MM.1S (cell line): ENCODE data around the gene SPEG.

ENCODE experiments used
- DNase-seq: peaks from one replicate; pipeline ENCODE4 v3.0.0-alpha.2; 2015
- H2AFZ ChIP-seq: fragments of 300-600 bp; sonication (generic); 2 replicates; pipeline ENCODE4 v1.6.0; 2016; ENCODE audit warnings: antibody characterized with exemption, low read length
- H3F3A ChIP-seq: fragments of 300-600 bp; sonication (generic); 2 replicates; pipeline ENCODE4 v1.6.1; 2016; ENCODE audit warnings: mild to moderate bottlenecking, antibody characterized with exemption, low read length, moderate library complexity, mixed read lengths; ENCODE audit not compliant: insufficient read depth
- H3K27ac ChIP-seq: fragments of 300-600 bp; sonication (generic); 2 replicates; pipeline ENCODE4 v1.5.1; 2016; ENCODE audit warnings: mild to moderate bottlenecking, low read length
- H3K27me3 ChIP-seq: fragments of 300-600 bp; sonication (generic); replicated peaks from 2 replicates; pipeline ENCODE4 v1.6.0; 2016; ENCODE audit warnings: low read length; ENCODE audit not compliant: insufficient read depth
- H3K36me3 ChIP-seq: fragments of 300-600 bp; sonication (generic); replicated peaks from 2 replicates; pipeline ENCODE4 v1.6.1; 2016; ENCODE audit warnings: mild to moderate bottlenecking, low read length, mixed read lengths; ENCODE audit not compliant: insufficient read depth
- H3K4me1 ChIP-seq: fragments of 300-600 bp; sonication (generic); 2 replicates; pipeline ENCODE4 v1.6.1; 2016; ENCODE audit warnings: low read length, mixed read lengths
- H3K4me2 ChIP-seq: fragments of 300-600 bp; sonication (generic); 2 replicates; pipeline ENCODE4 v1.6.0; 2016; ENCODE audit warnings: low read depth, low read length
- H3K4me3 ChIP-seq: fragments of 300-600 bp; sonication (generic); 2 replicates; pipeline ENCODE4 v1.5.1; 2016; ENCODE audit warnings: low read length, mixed read lengths
- H3K79me2 ChIP-seq: fragments of 300-600 bp; sonication (generic); 2 replicates; pipeline ENCODE4 v1.6.1; 2016; ENCODE audit warnings: mixed run types, low read length, mixed read lengths
- H3K9ac ChIP-seq: fragments of 300-600 bp; sonication (generic); 2 replicates; pipeline ENCODE4 v1.6.1; 2016; ENCODE audit warnings: low read length, mixed read lengths
- H3K9me2 ChIP-seq: fragments of 300-600 bp; sonication (generic); replicated peaks from 2 replicates; pipeline ENCODE4 v1.6.1; 2016; ENCODE audit warnings: mild to moderate bottlenecking, low read length, mixed read lengths; ENCODE audit not compliant: insufficient read depth
- H3K9me3 ChIP-seq: fragments of 300-600 bp; sonication (generic); replicated peaks from 2 replicates; pipeline ENCODE4 v1.6.1; 2016; ENCODE audit warnings: mild to moderate bottlenecking, low read length, mixed read lengths; ENCODE audit not compliant: insufficient read depth
- H4K20me1 ChIP-seq: fragments of 300-600 bp; sonication (generic); 2 replicates; pipeline ENCODE4 v1.6.1; 2016; ENCODE audit warnings: mild to moderate bottlenecking, low read length, moderate library complexity, mixed read lengths; ENCODE audit not compliant: insufficient read depth
- CTCF ChIP-seq: fragments of 300-600 bp; sonication (generic); IDR thresholded peaks from 2 replicates; pipeline ENCODE4 v1.5.1; 2016; ENCODE audit warnings: antibody characterized with exemption, low read length, mixed read lengths
- EZH2 ChIP-seq: fragments of 300-600 bp; sonication (generic); optimal IDR thresholded peaks from 2 replicates; pipeline ENCODE3; 2017; ENCODE audit warnings: low read depth, mild to moderate bottlenecking, antibody characterized with exemption, low read length, mixed read lengths
- EZH2phosphoT487 ChIP-seq: fragments of 300-600 bp; sonication (generic); IDR thresholded peaks from 2 replicates; pipeline ENCODE4 v1.6.1; 2018; ENCODE audit warnings: antibody characterized with exemption, low read length

Gene SPEG

GRCh38 chr2:219437141-219437540, 2.5 kb downstream of the SPEG start:
- Histone ChIP-seq H3K4me1 (no peaks in the 10 kb centered on the region), H3K4me2 (no peak overlapping the region), H2AFZ (no peak overlapping the region), H3K4me3 (no peak overlapping the region), H3F3A (no peaks in the 10 kb centered on the region), H3K27ac (no peak overlapping the region), H3K9me3 (no peaks in the 10 kb centered on the region), H4K20me1 (no peaks in the 10 kb centered on the region), H3K27me3 (peaks cover 69% of the 10 kb centered on the region), H3K9me2 (no peaks in the 10 kb centered on the region), H3K36me3 (no peaks in the 10 kb centered on the region), H3K79me2 (no peaks in the 10 kb centered on the region), H3K9ac (no peak overlapping the region)
- TF ChIP-seq EZH2 = no peak
- DNase-seq = no peak

GRCh38 chr2:219437690-219438206, 3.1 kb downstream of the SPEG start:
- Histone ChIP-seq H2AFZ (no peak overlapping the region), H3K9me2 (no peaks in the 10 kb centered on the region), H3F3A (no peaks in the 10 kb centered on the region), H3K36me3 (no peaks in the 10 kb centered on the region), H3K4me2 (no peak overlapping the region), H3K79me2 (no peaks in the 10 kb centered on the region), H3K27me3 (peaks cover 73% of the 10 kb centered on the region), H3K27ac (no peak overlapping the region), H3K9me3 (no peaks in the 10 kb centered on the region), H3K4me1 (no peaks in the 10 kb centered on the region), H4K20me1 (no peaks in the 10 kb centered on the region), H3K4me3 (no peak overlapping the region), H3K9ac (no peak overlapping the region)
- TF ChIP-seq EZH2phosphoT487 (no peak), CTCF (no peak), EZH2 (no peak)
- no peak for DNase-seq

- Histone ChIP-seq H3K4me1 (no peaks in the 10 kb centered on the region), H3K36me3 (no peaks in the 10 kb centered on the region), H3K79me2 (no peaks in the 10 kb centered on the region), H3K9ac (no peak overlapping the region), H3K9me2 (no peaks in the 10 kb centered on the region), H3F3A (no peaks in the 10 kb centered on the region), H3K4me3 (no peak overlapping the region), H3K27me3 (peaks cover 75% of the 10 kb centered on the region), H3K4me2 (no peak overlapping the region), H4K20me1 (no peaks in the 10 kb centered on the region), H3K9me3 (no peaks in the 10 kb centered on the region), H2AFZ (no peak overlapping the region), H3K27ac (no peak overlapping the region)
- TF ChIP-seq EZH2 (no peak), CTCF (no peak), EZH2phosphoT487 (no peak)
- no peak for DNase-seq
Measured at GRCh38 chr2:219438453-219438852, 3.8 kb downstream of the SPEG start.

GRCh38 chr2:219439506-219439905, 4.9 kb downstream of the SPEG start:
- no peak overlapping the region for H3K27ac ChIP-seq
- peaks cover 75% of the 10 kb centered on the region for H3K27me3 ChIP-seq
- no peak overlapping the region for H3K9ac ChIP-seq
- H3F3A ChIP-seq = no peaks in the 10 kb centered on the region
- no peaks in the 10 kb centered on the region for H3K4me1 ChIP-seq
- no peak for DNase-seq
- H3K9me2 ChIP-seq = no peaks in the 10 kb centered on the region
- no peaks in the 10 kb centered on the region for H3K79me2 ChIP-seq
- no peaks in the 10 kb centered on the region for H4K20me1 ChIP-seq
- H3K9me3 ChIP-seq = no peaks in the 10 kb centered on the region
- no peak overlapping the region for H2AFZ ChIP-seq
- no peak overlapping the region for H3K4me3 ChIP-seq
- H3K36me3 ChIP-seq = no peaks in the 10 kb centered on the region
- H3K4me2 ChIP-seq = no peak overlapping the region
- TF ChIP-seq EZH2phosphoT487 (no peak), EZH2 (no peak), CTCF (no peak)
